ENCODE measurements around the gene PPP1R9A. TPM values are rescaled to one million over a fixed set of nuclear protein-coding genes. Genes with fewer than 3 reads are reported as not detected.

The PPP1R9A gene
- total and polyA plus RNA-seq, 4 donors = 2.2 to 59.1 (median 14.6) TPM

- DNase-seq (no peak), ATAC-seq (ENCODE audit: insufficient read depth, low FRiP score) (no peak)
- H3K4me3 ChIP-seq = no peak overlapping the region
- no peaks in the 10 kb centered on the region for H3K36me3 ChIP-seq (ENCODE audit: control insufficient read depth in 4 of 4, insufficient read depth in 4 of 4, low read length in 4 of 4)
- no peak overlapping the region for H3K27ac ChIP-seq (ENCODE audit: low read depth in 1 of 2, low read length in 1 of 2)
- no peak overlapping the region for H3K9ac ChIP-seq (ENCODE audit: insufficient read depth in 1 of 2, low read length in 2 of 2)
- TF ChIP-seq CTCF (IDR thresholded peaks at IDR 0.05; ENCODE audit: control extremely low read depth, extremely low read depth) = no peak
- no peaks in the 10 kb centered on the region for H3K27me3 ChIP-seq (ENCODE audit: control insufficient read depth in 3 of 3, insufficient read depth in 3 of 3, low read length in 2 of 3)
- H3K4me1 ChIP-seq (ENCODE audit: control insufficient read depth in 5 of 5, insufficient read depth in 5 of 5, low read length in 5 of 5) = peaks cover 0 to 13% (median 3%) of the 10 kb centered on the region in 5 donors
- 78 to 82% methylated on average over 1 of the region's 1 CpG for WGBS, 2 donors
- no peaks in the 10 kb centered on the region for H3K9me3 ChIP-seq (ENCODE audit: control insufficient read depth in 4 of 4, insufficient read depth in 3 of 4, low read length in 3 of 4)
Observed at GRCh38 chr7:95092324-95092723, 184.9 kb downstream of the PPP1R9A start.

DNA sequence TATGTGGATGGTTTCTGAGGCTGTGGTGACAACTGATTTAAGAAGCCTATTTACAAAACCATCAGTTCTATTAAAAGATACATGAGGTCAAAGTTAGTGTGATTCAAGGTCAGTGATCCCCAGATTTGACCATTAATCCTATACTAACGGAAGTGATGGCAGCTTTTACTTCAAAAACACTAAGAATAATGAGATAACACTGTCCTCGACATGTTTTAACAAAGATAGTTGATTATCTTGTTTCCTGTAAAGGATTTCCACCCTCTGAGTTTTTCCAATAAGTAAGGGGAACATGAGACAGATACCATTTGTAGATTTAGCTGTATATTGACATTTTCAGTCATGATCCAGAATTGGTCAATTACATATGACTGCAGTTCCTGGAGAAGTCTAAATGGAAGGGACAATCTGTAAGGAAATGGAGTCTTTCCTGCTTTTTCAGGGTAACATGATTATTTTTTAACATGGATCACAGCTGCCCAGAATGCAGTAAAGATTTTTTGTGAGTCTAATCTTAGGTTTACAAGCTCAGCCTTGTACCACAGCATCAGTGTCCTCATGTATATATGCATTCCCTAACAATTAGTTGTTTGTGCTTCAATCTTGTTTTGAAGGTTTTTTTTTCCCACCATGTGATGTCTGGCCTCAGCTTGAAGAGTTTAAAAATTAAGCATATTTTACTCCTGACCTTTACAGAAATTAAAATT lies 188.0 kb downstream of the PPP1R9A start:
- ATAC-seq (ENCODE audit: insufficient read depth, low FRiP score) (no peak), DNase-seq (no peak)
- TF ChIP-seq CTCF (IDR thresholded peaks at IDR 0.05; ENCODE audit: control extremely low read depth, extremely low read depth) = no peak
- peaks cover 0 to 11% (median 3%) of the 10 kb centered on the region in 5 donors for H3K4me1 ChIP-seq (ENCODE audit: control insufficient read depth in 5 of 5, insufficient read depth in 5 of 5, low read length in 5 of 5)
- no peak overlapping the region for H3K4me3 ChIP-seq
- H3K27ac ChIP-seq (ENCODE audit: low read depth in 1 of 2, low read length in 1 of 2) = no peak overlapping the region
- H3K9ac ChIP-seq (ENCODE audit: insufficient read depth in 1 of 2, low read length in 2 of 2) = no peak overlapping the region
- no peaks in the 10 kb centered on the region for H3K36me3 ChIP-seq (ENCODE audit: control insufficient read depth in 4 of 4, insufficient read depth in 4 of 4, low read length in 4 of 4)
- H3K27me3 ChIP-seq (ENCODE audit: control insufficient read depth in 3 of 3, insufficient read depth in 3 of 3, low read length in 2 of 3) = no peaks in the 10 kb centered on the region
- H3K9me3 ChIP-seq (ENCODE audit: control insufficient read depth in 4 of 4, insufficient read depth in 3 of 4, low read length in 3 of 4) = no peaks in the 10 kb centered on the region
- WGBS, 2 donors = 44 to 53% methylated on average over 2 of the region's 2 CpGs

DNA sequence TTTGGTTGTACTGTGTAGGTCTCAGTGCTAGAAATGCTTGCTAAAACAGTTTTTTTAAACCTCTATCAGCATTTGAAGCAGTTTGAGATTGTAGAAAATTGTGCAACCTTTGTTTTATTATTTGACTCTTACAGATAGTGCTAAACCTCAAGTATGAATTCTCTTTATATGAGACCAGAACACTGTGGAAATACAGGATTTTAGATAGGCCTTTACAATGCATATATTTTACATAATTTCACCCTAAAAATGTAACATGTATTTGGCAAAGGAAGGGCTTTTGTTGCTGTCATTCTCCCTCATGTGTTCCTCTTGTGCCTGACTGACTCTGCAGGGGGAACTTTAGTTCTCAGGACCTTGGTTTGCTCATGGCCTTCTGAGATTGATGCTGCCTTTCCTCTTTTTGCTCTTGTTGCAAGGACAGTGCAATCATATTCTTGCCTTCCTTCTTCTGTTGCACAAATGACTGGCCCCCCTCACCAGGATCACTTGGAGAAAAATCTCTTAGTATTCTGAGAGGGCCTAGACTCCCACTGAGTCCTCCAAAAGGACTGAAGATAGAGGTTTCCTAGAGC lies 188.7 kb downstream of the PPP1R9A start:
- Histone ChIP-seq H3K9ac (ENCODE audit: insufficient read depth in 1 of 2, low read length in 2 of 2) (no peak overlapping the region), H3K27ac (ENCODE audit: low read depth in 1 of 2, low read length in 1 of 2) (no peak overlapping the region), H3K27me3 (ENCODE audit: control insufficient read depth in 3 of 3, insufficient read depth in 3 of 3, low read length in 2 of 3) (no peaks in the 10 kb centered on the region), H3K4me3 (no peak overlapping the region), H3K36me3 (ENCODE audit: control insufficient read depth in 4 of 4, insufficient read depth in 4 of 4, low read length in 4 of 4) (no peaks in the 10 kb centered on the region), H3K4me1 (ENCODE audit: control insufficient read depth in 5 of 5, insufficient read depth in 5 of 5, low read length in 5 of 5) (peaks cover 0 to 11% (median 3%) of the 10 kb centered on the region in 5 donors), H3K9me3 (ENCODE audit: control insufficient read depth in 4 of 4, insufficient read depth in 3 of 4, low read length in 3 of 4) (no peaks in the 10 kb centered on the region)
- DNase-seq = no peak
- no peak for TF ChIP-seq CTCF (IDR thresholded peaks at IDR 0.05; ENCODE audit: control extremely low read depth, extremely low read depth)
- no peak for ATAC-seq (ENCODE audit: insufficient read depth, low FRiP score)

Measured in lung (tissue), 12 donors.